Endodermal cell (in vitro differentiated cells): Measurements from ENCODE around the gene CACNA1D. TPM values are rescaled to one million over a fixed set of nuclear protein-coding genes. Genes with fewer than 3 reads are reported as not detected.

Experiments used
- DNase-seq: peaks from one replicate; pipeline ENCODE4 v3.0.0-alpha.2; 2017
- H3K27ac ChIP-seq: 2 replicates; pipeline ENCODE4 v1.5.1; 2013; ENCODE audit warnings: mild to moderate bottlenecking, low read depth, low read length, moderate library complexity
- H3K27me3 ChIP-seq: 2 replicates; pipeline ENCODE4 v1.6.1; 2013; ENCODE audit warnings: mild to moderate bottlenecking, low read length, moderate library complexity; ENCODE audit not compliant: insufficient read depth, control insufficient read depth, poor library complexity, severe bottlenecking
- H3K36me3 ChIP-seq: 2 replicates; pipeline ENCODE4 v1.7.0; 2013; ENCODE audit warnings: mild to moderate bottlenecking, low read length, moderate library complexity; ENCODE audit not compliant: control insufficient read depth, insufficient read depth
- H3K4me1 ChIP-seq: one replicate; pipeline ENCODE4 v1.7.0; 2013; ENCODE audit warnings: low read length; ENCODE audit not compliant: control insufficient read depth, insufficient read depth
- H3K4me3 ChIP-seq: 2 replicates; pipeline ENCODE4 v1.5.1; 2013; ENCODE audit warnings: mild to moderate bottlenecking, low read length, moderate library complexity
- H3K9ac ChIP-seq: 2 replicates; pipeline ENCODE4 v1.6.1; 2013; ENCODE audit warnings: mild to moderate bottlenecking, low read length, moderate library complexity; ENCODE audit not compliant: poor library complexity, severe bottlenecking; ENCODE audit errors: extremely low read depth
- H3K9me3 ChIP-seq: 2 replicates; pipeline ENCODE4 v1.6.1; 2013; ENCODE audit warnings: mild to moderate bottlenecking, low read length, moderate library complexity; ENCODE audit not compliant: control insufficient read depth
- H3K27ac Mint-ChIP-seq: 2 replicates; pipeline ENCODE4 v1.8.0; 2020; ENCODE audit warnings: mixed read lengths
- H3K27me3 Mint-ChIP-seq: 2 replicates; pipeline ENCODE4 v1.8.0; 2021; ENCODE audit warnings: mild to moderate bottlenecking, mixed read lengths; ENCODE audit not compliant: insufficient read depth
- H3K36me3 Mint-ChIP-seq: 2 replicates; pipeline ENCODE4 v1.8.0; 2020; ENCODE audit warnings: low read depth, mixed read lengths
- H3K4me1 Mint-ChIP-seq: 2 replicates; pipeline ENCODE4 v1.8.0; 2020; ENCODE audit warnings: mixed read lengths
- H3K4me3 Mint-ChIP-seq: 2 replicates; pipeline ENCODE4 v1.8.0; 2020; ENCODE audit warnings: mild to moderate bottlenecking, moderate library complexity, mixed read lengths
- H3K9me3 Mint-ChIP-seq: 2 replicates; pipeline ENCODE4 v1.8.0; 2020; ENCODE audit warnings: mild to moderate bottlenecking, mixed read lengths
- WGBS, 2 experiments: methylation state at CpG; one replicate each; pipeline versions ENCODE4 v1.1.5 to v1.1.7; 2013; ENCODE audit warnings: missing lambda C conversion rate in 2 of 2, mixed read lengths in 1 of 2; ENCODE audit not compliant: insufficient coverage in 1 of 2, insufficient read length in 1 of 2; 5-methylcytosine and 5-hydroxymethylcytosine counted together
- total RNA-seq, 2 donors: library from RNA; stranded (reverse); fragmentation: NEBNext Ultra II Directional in 1 of 2; extraction: Animal tissue kit (Norgen Biotek cat#: 25700) in 1 of 2; gene quantifications; 2 replicates in 1 of 2; 3 replicates in 1 of 2; pipeline ENCODE4 v1.2.1, GENCODE V29; 2021
- TF ChIP-seq, protein P1 (sequence below): fragments of 200-600 bp; sonication (generic); conservative IDR thresholded peaks from 2 replicates; pipeline ENCODE4 v1.5.0; 2021; ENCODE audit warnings: antibody characterized with exemption, mild to moderate bottlenecking

The CACNA1D gene
- total RNA-seq, 2 donors from 2014 or later, result 2.2 to 3.8 TPM

DNA sequence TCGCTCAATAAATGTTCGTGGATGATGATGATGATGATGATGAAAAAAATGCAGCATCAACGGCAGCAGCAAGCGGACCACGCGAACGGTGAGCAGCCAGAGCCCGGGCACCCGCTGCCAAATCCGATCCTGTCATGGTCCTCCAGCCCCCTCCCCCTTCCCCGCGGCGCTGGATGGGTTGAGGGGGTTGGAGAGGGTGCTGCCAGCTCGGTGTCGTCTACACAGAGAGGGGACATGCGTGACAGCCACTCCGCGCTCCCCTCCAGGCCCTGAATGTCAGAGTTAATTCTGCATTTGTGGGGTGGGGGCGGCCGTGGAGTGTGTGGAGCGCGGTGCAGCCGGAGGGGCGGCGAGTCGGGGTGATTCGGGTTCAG lies 722 bp downstream of the CACNA1D start:
- TF ChIP-seq, protein P1, sequence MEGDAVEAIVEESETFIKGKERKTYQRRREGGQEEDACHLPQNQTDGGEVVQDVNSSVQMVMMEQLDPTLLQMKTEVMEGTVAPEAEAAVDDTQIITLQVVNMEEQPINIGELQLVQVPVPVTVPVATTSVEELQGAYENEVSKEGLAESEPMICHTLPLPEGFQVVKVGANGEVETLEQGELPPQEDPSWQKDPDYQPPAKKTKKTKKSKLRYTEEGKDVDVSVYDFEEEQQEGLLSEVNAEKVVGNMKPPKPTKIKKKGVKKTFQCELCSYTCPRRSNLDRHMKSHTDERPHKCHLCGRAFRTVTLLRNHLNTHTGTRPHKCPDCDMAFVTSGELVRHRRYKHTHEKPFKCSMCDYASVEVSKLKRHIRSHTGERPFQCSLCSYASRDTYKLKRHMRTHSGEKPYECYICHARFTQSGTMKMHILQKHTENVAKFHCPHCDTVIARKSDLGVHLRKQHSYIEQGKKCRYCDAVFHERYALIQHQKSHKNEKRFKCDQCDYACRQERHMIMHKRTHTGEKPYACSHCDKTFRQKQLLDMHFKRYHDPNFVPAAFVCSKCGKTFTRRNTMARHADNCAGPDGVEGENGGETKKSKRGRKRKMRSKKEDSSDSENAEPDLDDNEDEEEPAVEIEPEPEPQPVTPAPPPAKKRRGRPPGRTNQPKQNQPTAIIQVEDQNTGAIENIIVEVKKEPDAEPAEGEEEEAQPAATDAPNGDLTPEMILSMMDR, result no peak
- Mint-ChIP-seq H3K9me3 (no peaks in the 10 kb centered on the region), H3K4me1 (peaks cover 10% of the 10 kb centered on the region), H3K4me3 (peak overlapping the region; percentile 53), H3K36me3 (no peaks in the 10 kb centered on the region), H3K27ac (no peak overlapping the region), H3K27me3 (peaks cover 63% of the 10 kb centered on the region)
- no peaks in the 10 kb centered on the region for H3K9me3 ChIP-seq
- WGBS, 2 experiments, result 0 to 2% methylated on average over 10 to 24 of the region's 27 CpGs
- DNase-seq, result peak; percentile 68
- H3K36me3 ChIP-seq, result no peaks in the 10 kb centered on the region
- no peak overlapping the region for H3K27ac ChIP-seq
- no peaks in the 10 kb centered on the region for H3K4me1 ChIP-seq
- H3K4me3 ChIP-seq, result peak overlapping the region; percentile 71
- H3K27me3 ChIP-seq, result peaks cover 60% of the 10 kb centered on the region
- no peak overlapping the region for H3K9ac ChIP-seq

DNA sequence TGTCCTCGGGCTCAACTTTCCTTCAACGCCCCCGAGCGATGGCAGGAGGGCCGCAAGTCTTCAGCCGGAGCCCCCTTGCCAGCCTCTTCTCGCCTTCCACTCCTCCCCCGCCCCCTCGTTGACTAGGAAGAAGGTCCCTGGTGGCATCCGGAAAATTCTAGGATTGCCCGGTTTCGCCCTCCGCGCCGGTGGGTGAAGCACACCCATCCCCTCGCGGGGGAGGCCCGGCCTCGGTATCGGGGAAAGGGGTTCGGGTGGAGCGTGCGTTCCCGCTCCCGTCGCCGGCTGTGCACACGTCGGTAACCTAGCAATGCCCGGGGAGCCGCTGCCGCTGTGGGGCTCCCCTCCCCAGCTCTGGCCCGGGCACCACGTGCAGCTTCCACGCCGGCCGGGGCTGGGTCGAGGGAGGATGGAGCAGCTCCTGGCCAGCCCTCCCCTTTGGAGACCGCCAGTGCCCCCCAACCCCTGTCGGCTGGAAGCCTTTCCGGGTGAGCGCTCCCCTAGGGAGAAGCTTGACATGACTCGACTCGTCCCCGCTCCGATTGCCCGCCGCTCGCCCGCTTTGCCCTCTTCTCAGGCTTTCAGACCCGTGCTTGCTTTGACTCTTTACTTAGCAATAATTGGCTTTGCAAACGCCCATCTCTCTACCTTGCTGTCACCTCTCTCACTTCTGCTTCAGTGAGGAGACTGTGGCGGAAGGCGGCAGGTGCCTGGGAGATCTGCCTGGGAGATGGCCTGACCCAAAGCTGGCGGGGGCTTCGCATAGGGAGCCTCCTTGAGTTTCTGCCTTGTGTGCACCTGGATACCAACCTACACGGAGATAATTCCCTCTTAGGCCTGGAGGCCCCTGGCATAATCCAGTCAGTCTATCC lies 1.3 kb downstream of the CACNA1D start:
- DNase-seq, result peak; percentile 73
- Histone ChIP-seq H3K27me3 (peaks cover 60% of the 10 kb centered on the region), H3K4me3 (peak overlapping the region; percentile 71), H3K36me3 (no peaks in the 10 kb centered on the region), H3K4me1 (no peaks in the 10 kb centered on the region), H3K9me3 (no peaks in the 10 kb centered on the region), H3K27ac (no peak overlapping the region), H3K9ac (no peak overlapping the region)
- Mint-ChIP-seq H3K9me3 (no peaks in the 10 kb centered on the region), H3K27me3 (peaks cover 63% of the 10 kb centered on the region), H3K27ac (no peak overlapping the region), H3K36me3 (no peaks in the 10 kb centered on the region), H3K4me1 (peaks cover 7% of the 10 kb centered on the region), H3K4me3 (peak overlapping the region; percentile 53)
- TF ChIP-seq, protein P1, result no peak
- WGBS, 2 experiments, result 4 to 13% methylated on average over 21 to 57 of the region's 57 CpGs

DNA sequence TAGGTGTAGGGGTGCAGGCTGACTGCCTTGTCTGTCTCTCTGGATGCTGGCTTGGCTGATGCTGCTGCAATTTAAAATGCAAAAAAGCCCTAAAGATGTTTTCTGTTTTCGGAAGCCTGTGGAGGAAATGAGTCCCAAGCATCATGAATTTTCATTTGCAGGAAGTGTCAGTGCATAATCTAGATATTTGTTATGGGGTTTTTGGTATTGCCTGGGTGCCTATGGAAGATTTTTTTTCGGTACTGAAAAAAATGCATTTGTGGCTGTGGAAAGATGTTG lies 1.9 kb downstream of the CACNA1D start:
- no peaks in the 10 kb centered on the region for H3K9me3 ChIP-seq
- 62 to 66% methylated on average over 2 of the region's 2 CpGs for WGBS, 2 experiments
- TF ChIP-seq, protein P1, result no peak
- H3K27me3 ChIP-seq, result peaks cover 59% of the 10 kb centered on the region
- no peak overlapping the region for H3K9ac ChIP-seq
- Mint-ChIP-seq H3K9me3 (no peaks in the 10 kb centered on the region), H3K27me3 (peaks cover 60% of the 10 kb centered on the region), H3K27ac (no peak overlapping the region), H3K4me3 (no peak overlapping the region), H3K4me1 (peaks cover 7% of the 10 kb centered on the region), H3K36me3 (no peaks in the 10 kb centered on the region)
- H3K27ac ChIP-seq, result no peak overlapping the region
- no peaks in the 10 kb centered on the region for H3K4me1 ChIP-seq
- H3K4me3 ChIP-seq, result no peak overlapping the region
- DNase-seq, result no peak
- H3K36me3 ChIP-seq, result no peaks in the 10 kb centered on the region
